ENCODE results near the gene ZNF813. TPM values are rescaled to one million over a fixed set of nuclear protein-coding genes. Genes with fewer than 3 reads are reported as not detected.
"Not testable (repeated sequence)": the region's sequence is repeated elsewhere in the genome, so short reads cannot be mapped to it uniquely, and the experiment has no call there.

ZNF813 gene
- 1 to 10 TPM; 2.4 to 4.7 (median 3.6) TPM for total RNA-seq

DNA sequence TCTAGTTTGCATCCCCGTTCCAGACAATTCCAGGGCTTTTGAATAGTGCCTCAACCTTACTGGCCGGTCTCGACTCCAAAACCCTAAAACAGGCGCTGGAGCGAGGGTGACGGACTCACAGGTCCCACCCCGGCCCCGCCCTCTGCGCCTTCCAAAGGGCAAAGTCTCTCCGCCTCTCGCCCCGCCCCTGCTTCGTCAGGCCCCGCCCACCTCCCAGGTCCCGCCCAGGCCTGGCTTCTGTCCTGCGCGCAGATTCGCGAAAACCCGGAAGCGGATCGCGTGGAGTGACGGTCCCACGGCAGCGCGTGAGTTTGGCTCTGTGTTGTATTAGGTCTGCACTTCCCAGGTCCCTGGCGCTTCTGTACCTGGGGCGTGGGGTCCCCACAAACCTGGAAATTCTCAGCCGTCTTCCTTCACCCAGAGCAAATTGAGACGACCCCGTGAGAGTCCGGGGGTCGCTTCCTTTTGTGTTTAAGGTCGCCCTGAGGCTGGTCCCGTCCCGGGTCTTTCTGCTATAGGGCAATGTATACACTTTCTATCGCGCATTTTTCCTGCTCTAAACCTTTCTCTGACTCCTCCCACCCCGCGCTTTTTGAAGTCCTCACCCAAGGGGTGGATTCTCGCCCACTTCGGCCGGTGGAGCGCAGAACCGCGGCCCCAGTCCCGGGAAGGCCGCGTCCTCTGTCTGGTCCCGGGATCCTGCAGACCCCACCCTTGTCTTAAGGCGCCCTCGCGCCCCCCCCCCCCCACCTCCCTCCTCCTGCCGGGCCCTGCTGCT, at the start of gene ZNF813:
TSS of gene ZNF813 (plus strand) at position 249 of the 778 bp plus-strand sequence. CDS start 16,090 bp downstream, outside the sequence.
- Histone ChIP-seq H3K9me3 (peaks cover 6% of the 10 kb centered on the region), H3K4me1 (peaks cover 11% of the 10 kb centered on the region), H3K36me3 (peaks cover under 1% of the 10 kb centered on the region), H3K27ac (peak within 1 kb of the TSS; percentile 69), H3K4me3 (peak within 1 kb of the TSS; percentile 85), H3K27me3 (peaks cover 7% of the 10 kb centered on the region)
- DNase-seq (ENCODE audit: low spot score in 2 of 2) = peak; percentile 97 to 99
- 0% methylated on average over 21 of the region's 55 CpGs for WGBS
- TF ChIP-seq POLR2A (IDR thresholded peaks at IDR 0.05) (no peak), EP300 (IDR thresholded peaks at IDR 0.05) (no peak), POLR2AphosphoS5 (IDR thresholded peaks at IDR 0.05) (no peak)
- TF ChIP-seq, protein P1, sequence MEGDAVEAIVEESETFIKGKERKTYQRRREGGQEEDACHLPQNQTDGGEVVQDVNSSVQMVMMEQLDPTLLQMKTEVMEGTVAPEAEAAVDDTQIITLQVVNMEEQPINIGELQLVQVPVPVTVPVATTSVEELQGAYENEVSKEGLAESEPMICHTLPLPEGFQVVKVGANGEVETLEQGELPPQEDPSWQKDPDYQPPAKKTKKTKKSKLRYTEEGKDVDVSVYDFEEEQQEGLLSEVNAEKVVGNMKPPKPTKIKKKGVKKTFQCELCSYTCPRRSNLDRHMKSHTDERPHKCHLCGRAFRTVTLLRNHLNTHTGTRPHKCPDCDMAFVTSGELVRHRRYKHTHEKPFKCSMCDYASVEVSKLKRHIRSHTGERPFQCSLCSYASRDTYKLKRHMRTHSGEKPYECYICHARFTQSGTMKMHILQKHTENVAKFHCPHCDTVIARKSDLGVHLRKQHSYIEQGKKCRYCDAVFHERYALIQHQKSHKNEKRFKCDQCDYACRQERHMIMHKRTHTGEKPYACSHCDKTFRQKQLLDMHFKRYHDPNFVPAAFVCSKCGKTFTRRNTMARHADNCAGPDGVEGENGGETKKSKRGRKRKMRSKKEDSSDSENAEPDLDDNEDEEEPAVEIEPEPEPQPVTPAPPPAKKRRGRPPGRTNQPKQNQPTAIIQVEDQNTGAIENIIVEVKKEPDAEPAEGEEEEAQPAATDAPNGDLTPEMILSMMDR (IDR thresholded peaks at IDR 0.05) = no peak

DNA sequence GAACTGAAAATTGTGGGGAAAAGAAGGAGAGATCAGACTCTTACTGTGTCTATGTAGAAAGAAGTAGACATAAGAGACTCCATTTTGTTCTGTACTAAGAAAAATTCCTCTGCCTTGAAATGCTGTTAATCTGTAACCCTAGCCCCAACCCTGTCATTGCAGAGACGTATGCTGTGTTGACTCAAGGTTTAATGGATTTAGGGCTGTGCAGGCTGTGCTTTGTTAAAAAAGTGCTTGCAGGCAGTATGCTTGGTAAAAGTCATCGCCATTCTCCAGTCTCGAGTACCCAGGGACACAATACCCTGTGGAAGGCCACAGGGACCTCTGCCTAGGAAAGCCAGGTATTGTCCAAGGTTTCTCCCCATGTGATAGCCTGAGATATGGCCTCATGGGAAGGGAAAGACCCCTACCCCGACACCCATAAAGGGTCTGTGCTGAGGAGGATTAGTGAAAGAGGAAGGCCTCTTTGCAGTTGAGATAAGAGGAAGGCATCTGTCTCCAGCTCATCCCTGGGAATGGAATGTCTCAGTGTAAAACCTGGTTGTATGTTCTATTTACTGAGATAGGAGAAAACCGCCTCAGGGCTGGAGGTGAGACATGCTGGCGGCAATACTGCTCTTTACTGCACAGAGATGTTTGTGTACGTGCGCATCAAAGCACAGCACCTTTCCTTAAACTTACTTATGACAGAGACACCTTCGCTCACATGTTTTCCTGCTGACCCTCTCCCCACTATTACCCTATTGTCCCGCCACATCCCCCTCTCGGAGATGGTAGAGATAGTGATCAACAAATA, 46.8 kb upstream of the ZNF813 start:
- 71% methylated on average over 11 of the region's 11 CpGs for WGBS
- DNase-seq (ENCODE audit: low spot score in 2 of 2); H3K9me3 ChIP-seq; H3K27ac ChIP-seq; H3K4me1 ChIP-seq; H3K36me3 ChIP-seq; H3K27me3 ChIP-seq; H3K4me3 ChIP-seq: not testable (repeated sequence)

DNA sequence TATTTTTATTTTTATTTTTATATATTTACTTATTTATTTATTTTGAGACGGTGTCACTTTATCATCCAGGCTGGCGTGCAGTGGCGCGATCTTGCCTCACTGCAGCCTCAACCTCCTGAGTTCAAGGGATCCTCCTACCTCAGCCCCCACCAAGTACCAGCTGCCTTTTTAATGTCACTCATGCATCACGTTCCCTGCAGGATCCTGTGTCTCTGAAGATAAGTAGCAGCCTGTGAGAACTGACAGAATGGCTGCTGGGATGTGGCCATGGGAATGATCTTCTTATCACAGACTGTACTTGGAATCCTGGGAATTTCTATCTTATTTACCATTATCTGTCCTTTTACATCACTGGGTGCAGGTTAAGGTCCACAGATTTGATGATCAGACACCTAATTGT, 45.0 kb upstream of the ZNF813 start:
- 81% methylated on average over 5 of the region's 5 CpGs for WGBS
- Histone ChIP-seq H3K27ac (no peak overlapping the region), H3K27me3 (no peaks in the 10 kb centered on the region), H3K4me3 (no peak overlapping the region), H3K4me1 (peaks cover 3% of the 10 kb centered on the region), H3K9me3 (no peaks in the 10 kb centered on the region), H3K36me3 (no peaks in the 10 kb centered on the region)
- TF ChIP-seq, protein P1 (IDR thresholded peaks at IDR 0.05) = no peak
- TF ChIP-seq EP300 (IDR thresholded peaks at IDR 0.05) (no peak), POLR2AphosphoS5 (IDR thresholded peaks at IDR 0.05) (no peak), POLR2A (IDR thresholded peaks at IDR 0.05) (no peak)
- no peak for DNase-seq (ENCODE audit: low spot score in 2 of 2)

DNA sequence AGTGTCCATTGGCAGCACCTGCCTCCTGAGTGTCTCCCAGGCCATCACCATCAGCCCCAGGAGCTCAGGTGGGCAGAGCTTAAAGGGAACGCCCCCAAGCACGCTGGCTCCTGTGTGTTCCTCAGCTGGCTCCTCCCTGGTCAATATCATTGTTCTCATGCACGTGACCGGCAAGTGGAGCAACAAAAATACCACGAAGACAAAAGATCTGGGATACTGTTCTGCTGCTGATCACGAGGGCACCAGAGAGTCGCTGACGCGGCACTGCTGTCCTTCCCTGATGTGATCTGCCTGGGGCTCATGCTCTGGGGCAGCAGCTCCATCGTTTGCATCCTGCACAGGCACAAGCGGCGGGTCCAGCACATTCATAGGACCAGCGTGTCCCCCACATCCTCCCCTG, 44.5 kb upstream of the ZNF813 start:
- not testable (repeated sequence) for H3K27ac ChIP-seq; DNase-seq (ENCODE audit: low spot score in 2 of 2); H3K4me1 ChIP-seq; H3K9me3 ChIP-seq; H3K27me3 ChIP-seq; H3K36me3 ChIP-seq; H3K4me3 ChIP-seq
- WGBS = no CpG with 5 or more reads among the region's 13 CpGs

DNA sequence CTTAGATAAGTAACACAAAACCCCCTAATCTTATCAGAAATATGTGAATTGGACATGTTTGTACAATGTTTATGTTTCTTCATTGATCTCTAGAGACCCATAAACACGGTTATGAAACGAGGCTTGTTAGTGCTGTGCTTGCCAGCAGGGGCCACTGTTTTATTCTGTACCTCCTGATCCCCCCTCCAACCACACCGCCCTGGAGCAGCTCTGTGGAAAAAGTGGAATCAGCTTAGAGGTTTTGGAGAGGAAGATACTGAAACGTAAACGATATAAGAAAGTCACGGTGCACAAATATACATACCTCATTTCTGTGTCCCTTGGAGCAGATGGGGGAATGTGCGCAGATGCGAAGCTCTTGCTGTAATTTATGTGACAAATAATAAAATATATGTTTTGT, 43.9 kb upstream of the ZNF813 start:
- not testable (repeated sequence) for H3K9me3 ChIP-seq; DNase-seq (ENCODE audit: low spot score in 2 of 2); H3K4me3 ChIP-seq; H3K27ac ChIP-seq; H3K27me3 ChIP-seq; H3K36me3 ChIP-seq; H3K4me1 ChIP-seq
- 52% methylated on average over 8 of the region's 8 CpGs for WGBS

DNA sequence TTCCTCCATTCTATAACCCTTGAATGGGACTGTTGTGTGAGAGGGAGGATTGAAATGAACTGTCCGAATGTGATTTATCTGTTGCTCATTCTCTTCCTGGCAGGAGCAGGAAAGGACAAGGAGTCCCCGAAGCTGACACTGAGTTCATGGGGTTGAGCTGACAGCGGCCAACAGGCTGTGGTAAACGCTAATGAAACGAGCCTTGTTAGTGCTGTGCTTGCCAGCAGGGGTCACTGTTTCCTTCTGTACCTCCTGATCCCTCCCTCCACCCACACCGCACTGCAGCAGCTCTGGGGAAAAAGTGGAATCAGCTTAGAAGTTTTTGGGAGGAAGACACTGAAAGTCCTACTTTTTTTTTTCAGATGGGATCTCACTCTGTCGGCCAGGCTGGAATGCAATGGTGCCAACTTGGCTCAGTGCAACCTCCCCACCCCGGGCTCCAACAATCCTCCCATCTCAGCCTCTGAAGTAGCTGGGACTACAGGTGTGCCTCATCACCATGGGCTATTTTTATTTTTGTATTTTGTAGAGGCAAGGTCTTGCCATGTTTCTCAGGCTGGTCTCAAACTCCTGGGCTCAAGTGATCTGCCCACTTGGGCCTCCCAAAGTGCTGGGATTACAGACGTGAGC, 42.5 kb upstream of the ZNF813 start:
- Histone ChIP-seq H3K36me3 (no peaks in the 10 kb centered on the region), H3K4me1 (peaks cover 3% of the 10 kb centered on the region), H3K27ac (no peak overlapping the region), H3K27me3 (no peaks in the 10 kb centered on the region), H3K4me3 (no peak overlapping the region), H3K9me3 (no peaks in the 10 kb centered on the region)
- 30% methylated on average over 9 of the region's 9 CpGs for WGBS
- TF ChIP-seq POLR2A (IDR thresholded peaks at IDR 0.05) = no peak
- TF ChIP-seq, protein P1 (IDR thresholded peaks at IDR 0.05) = peak; percentile 38 to 57
- peak; percentile 72 to 86 for DNase-seq (ENCODE audit: low spot score in 2 of 2)
